HG02588 (cell line): ENCODE data around the gene ZNF358.

Experiments
- ATAC-seq: cut with Tn5 transposase; IDR thresholded peaks from one replicate; pipeline ENCODE4 v1.9.1; 2021; ENCODE audit warnings: mild to moderate bottlenecking, moderate library complexity; ENCODE audit not compliant: unreplicated experiment

The ZNF358 gene

GRCh38 chr19:7554990-7555864, 39.3 kb downstream of the ZNF358 start:
- ATAC-seq, result no peak

- no peak for ATAC-seq
These were observed 40.9 kb downstream of the ZNF358 start for GRCh38 chr19:7556696-7557315.

- ATAC-seq, result no peak
These were observed 42.8 kb downstream of the ZNF358 start for GRCh38 chr19:7558667-7559066.

DNA sequence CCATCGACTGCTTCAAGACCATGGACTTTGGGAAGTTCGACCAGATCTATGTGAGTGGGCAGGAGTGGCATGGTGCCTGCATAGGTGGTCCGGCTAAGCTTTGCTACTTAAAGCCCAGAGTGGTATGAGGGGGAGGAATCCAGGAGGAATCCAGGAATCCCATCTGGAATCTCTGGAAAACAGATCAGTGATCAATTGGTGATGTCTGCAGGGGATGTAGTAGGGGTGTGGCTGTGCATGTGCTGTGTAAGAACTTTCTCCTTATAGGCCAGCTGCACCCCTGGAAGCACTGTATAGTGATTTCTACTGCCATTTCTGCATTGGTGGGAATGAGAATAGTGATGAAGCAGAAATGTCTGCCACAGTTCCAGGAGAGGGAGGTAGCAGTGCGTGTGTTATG, 43.2 kb downstream of the ZNF358 start:
- no peak for ATAC-seq

GRCh38 chr19:7560255-7560654, 44.4 kb downstream of the ZNF358 start:
- ATAC-seq, result no peak

DNA sequence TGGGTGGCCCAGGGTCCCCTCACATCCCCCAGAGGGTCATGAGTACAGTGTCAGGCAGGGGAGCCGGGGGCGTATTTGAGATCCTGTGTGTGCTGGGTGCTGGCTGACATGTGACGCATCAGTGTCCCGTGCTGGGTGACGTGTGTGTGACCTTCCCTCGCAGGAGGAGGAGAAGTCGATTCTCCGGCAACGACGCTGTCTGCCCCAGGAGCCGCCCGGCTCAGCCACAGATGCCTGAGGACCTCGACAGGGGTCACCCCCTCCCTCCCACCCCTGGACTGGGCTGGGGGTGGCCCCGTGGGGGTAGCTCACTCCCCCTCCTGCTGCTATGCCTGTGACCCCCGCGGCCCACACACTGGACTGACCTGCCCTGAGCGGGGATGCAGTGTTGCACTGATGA, 45.4 kb downstream of the ZNF358 start:
- no peak for ATAC-seq

DNA sequence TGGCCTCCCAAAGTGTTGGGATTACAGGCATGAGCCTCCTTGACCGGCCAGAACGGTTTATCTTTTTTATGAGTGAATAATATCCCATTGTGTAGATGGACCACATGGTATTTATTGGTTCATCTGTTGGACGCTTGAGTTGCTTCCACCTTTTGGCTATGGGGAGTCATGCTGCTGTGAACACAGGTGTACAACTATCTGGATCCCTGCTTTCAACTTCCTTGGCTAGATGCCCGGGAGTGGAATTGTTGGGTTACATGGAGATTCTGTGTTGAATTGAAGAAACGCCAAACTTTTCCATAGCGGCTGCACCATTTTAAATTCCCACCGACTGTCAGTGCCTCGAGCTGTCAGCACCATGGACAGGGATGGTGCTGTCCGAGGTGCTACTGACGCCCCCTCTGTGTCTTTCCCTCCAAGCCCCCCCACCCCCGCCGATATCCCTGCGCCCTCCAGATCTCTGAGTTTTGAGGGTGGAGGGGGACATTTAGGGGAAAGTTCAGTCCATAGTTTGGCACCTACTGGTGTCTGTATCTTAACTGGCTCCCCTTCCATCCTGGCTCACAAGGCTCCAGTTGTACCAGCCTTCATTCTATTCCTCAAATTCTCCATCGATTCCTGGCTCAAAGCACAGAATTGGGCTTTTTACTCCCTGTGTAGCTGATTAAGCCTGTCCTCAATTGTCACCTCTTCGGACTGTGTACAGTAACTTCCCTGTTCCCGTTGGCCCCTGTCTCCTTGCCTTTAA, 46.9 kb downstream of the ZNF358 start:
- ATAC-seq, result no peak

GRCh38 chr19:7564866-7565265, 49.0 kb downstream of the ZNF358 start:
- no peak for ATAC-seq

DNA sequence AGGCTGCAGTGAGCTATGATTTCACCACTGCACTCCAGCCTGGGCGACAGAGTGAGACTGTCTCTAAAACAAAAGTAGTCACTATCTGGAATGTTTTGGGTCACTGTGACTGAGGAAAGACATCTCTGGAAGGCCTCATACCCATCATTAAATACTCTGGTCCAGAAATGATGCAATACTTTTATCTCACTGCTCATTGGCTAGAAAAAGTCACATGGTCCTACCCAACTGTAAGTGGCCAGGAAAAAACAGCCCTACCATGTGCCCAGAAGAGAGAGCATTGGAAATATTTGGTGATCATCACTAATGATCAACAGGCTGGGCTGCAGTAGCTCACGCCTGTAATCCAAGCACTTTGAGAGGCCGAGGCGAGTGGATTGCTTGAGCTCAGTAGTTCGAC, 49.4 kb downstream of the ZNF358 start:
- ATAC-seq, result no peak
